Measurements from ENCODE around the gene AGMO. TPM values are rescaled to one million over a fixed set of nuclear protein-coding genes. Genes with fewer than 3 reads are reported as not detected.

Gene AGMO
- total RNA-seq, 1 donor from 2014 or later: 0.20 TPM

- no peaks in the 10 kb centered on the region for H3K27me3 ChIP-seq
- H3K4me3 ChIP-seq: no peak overlapping the region
- TF ChIP-seq CTCF (IDR thresholded peaks at IDR 0.05): no peak
- ATAC-seq (no peak), DNase-seq (no peak)
- intact Hi-C loops (cut with DNase I): no loop called here
- no peaks in the 10 kb centered on the region for H3K4me1 ChIP-seq
- no peaks in the 10 kb centered on the region for H3K36me3 ChIP-seq
- no peak overlapping the region for H3K27ac ChIP-seq
- H3K9me3 ChIP-seq: no peaks in the 10 kb centered on the region
Measured at GRCh38 chr7:15245831-15246230, 316.0 kb downstream of the AGMO start.

- no peaks in the 10 kb centered on the region for H3K4me1 ChIP-seq
- no peak for DNase-seq
- no peak overlapping the region for H3K27ac ChIP-seq
- no peaks in the 10 kb centered on the region for H3K9me3 ChIP-seq
- TF ChIP-seq CTCF (IDR thresholded peaks at IDR 0.05): no peak
- H3K27me3 ChIP-seq: no peaks in the 10 kb centered on the region
- H3K36me3 ChIP-seq: no peaks in the 10 kb centered on the region
- no peak for ATAC-seq
- no peak overlapping the region for H3K4me3 ChIP-seq
- intact Hi-C loops (cut with DNase I): no loop called here
Measured at GRCh38 chr7:15239801-15240200, 322.0 kb downstream of the AGMO start.

GRCh38 chr7:15236952-15237351 lies 324.9 kb downstream of the AGMO start:
- intact Hi-C loops (cut with DNase I): no loop called here
- Histone ChIP-seq H3K4me3 (no peak overlapping the region), H3K27ac (no peak overlapping the region), H3K36me3 (no peaks in the 10 kb centered on the region), H3K27me3 (no peaks in the 10 kb centered on the region), H3K9me3 (no peaks in the 10 kb centered on the region), H3K4me1 (no peaks in the 10 kb centered on the region)
- ATAC-seq (peak; percentile 49), DNase-seq (no peak)
- no peak for TF ChIP-seq CTCF (IDR thresholded peaks at IDR 0.05)

- H3K27ac ChIP-seq: no peak overlapping the region
- DNase-seq (no peak), ATAC-seq (no peak)
- H3K9me3 ChIP-seq: no peaks in the 10 kb centered on the region
- intact Hi-C loops (cut with DNase I): no loop called here
- TF ChIP-seq CTCF (IDR thresholded peaks at IDR 0.05): no peak
- no peaks in the 10 kb centered on the region for H3K36me3 ChIP-seq
- no peaks in the 10 kb centered on the region for H3K27me3 ChIP-seq
- H3K4me3 ChIP-seq: no peak overlapping the region
- H3K4me1 ChIP-seq: no peaks in the 10 kb centered on the region
Measured at GRCh38 chr7:15234431-15234830, 327.4 kb downstream of the AGMO start.

- no peak overlapping the region for H3K27ac ChIP-seq
- intact Hi-C loops (cut with DNase I): no loop called here
- no peaks in the 10 kb centered on the region for H3K9me3 ChIP-seq
- DNase-seq (no peak), ATAC-seq (no peak)
- H3K4me3 ChIP-seq: no peak overlapping the region
- no peaks in the 10 kb centered on the region for H3K4me1 ChIP-seq
- H3K36me3 ChIP-seq: no peaks in the 10 kb centered on the region
- no peaks in the 10 kb centered on the region for H3K27me3 ChIP-seq
- no peak for TF ChIP-seq CTCF (IDR thresholded peaks at IDR 0.05)
Measured at GRCh38 chr7:15228831-15229230, 333.0 kb downstream of the AGMO start.

GRCh38 chr7:15225981-15226380 lies 335.8 kb downstream of the AGMO start:
- no peaks in the 10 kb centered on the region for H3K9me3 ChIP-seq
- no peak overlapping the region for H3K4me3 ChIP-seq
- H3K36me3 ChIP-seq: no peaks in the 10 kb centered on the region
- H3K27me3 ChIP-seq: no peaks in the 10 kb centered on the region
- H3K27ac ChIP-seq: no peak overlapping the region
- ATAC-seq (no peak), DNase-seq (no peak)
- H3K4me1 ChIP-seq: no peaks in the 10 kb centered on the region
- no peak for TF ChIP-seq CTCF (IDR thresholded peaks at IDR 0.05)
- intact Hi-C loops (cut with DNase I): no loop called here
